Measurements from ENCODE around the gene ZNF264.
"Not testable (repeated sequence)": the region's sequence is repeated elsewhere in the genome, so short reads cannot be mapped to it uniquely, and the experiment has no call there.

The ZNF264 gene

DNA sequence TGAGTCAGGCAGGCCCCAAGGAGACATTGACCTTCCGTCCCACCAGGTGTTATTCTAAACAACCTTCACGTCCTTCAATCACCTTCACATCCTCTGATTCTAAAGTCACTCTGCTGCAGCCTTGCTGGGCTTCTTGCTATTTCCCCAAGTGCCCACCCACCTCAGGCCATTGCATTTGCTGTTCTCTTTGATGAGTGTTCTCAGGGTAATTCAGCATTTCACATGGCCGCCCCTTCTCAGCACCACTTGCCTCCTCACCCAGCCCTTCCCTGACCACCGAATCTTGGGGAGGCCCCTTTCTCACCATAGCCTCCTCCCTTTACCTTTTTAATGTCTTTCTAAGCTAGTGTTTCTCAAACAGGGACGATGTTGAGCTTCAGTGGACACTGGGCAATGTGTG lies 53.8 kb downstream of the ZNF264 start:
- no peak for DNase-seq (ENCODE audit: low read depth)
- TF ChIP-seq, protein P1, sequence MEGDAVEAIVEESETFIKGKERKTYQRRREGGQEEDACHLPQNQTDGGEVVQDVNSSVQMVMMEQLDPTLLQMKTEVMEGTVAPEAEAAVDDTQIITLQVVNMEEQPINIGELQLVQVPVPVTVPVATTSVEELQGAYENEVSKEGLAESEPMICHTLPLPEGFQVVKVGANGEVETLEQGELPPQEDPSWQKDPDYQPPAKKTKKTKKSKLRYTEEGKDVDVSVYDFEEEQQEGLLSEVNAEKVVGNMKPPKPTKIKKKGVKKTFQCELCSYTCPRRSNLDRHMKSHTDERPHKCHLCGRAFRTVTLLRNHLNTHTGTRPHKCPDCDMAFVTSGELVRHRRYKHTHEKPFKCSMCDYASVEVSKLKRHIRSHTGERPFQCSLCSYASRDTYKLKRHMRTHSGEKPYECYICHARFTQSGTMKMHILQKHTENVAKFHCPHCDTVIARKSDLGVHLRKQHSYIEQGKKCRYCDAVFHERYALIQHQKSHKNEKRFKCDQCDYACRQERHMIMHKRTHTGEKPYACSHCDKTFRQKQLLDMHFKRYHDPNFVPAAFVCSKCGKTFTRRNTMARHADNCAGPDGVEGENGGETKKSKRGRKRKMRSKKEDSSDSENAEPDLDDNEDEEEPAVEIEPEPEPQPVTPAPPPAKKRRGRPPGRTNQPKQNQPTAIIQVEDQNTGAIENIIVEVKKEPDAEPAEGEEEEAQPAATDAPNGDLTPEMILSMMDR (IDR thresholded peaks at IDR 0.05; ENCODE audit: low read depth, low read length): no peak
- TF ChIP-seq POLR2A (IDR thresholded peaks at IDR 0.05; ENCODE audit: extremely low read depth, insufficient read length) (no peak), MAX (IDR thresholded peaks at IDR 0.05; ENCODE audit: low read depth, low read length) (no peak), MYC (IDR thresholded peaks at IDR 0.05; ENCODE audit: low read depth, low read length) (no peak)
- H3K4me3 ChIP-seq (ENCODE audit: low read depth, low read length): no peak overlapping the region

DNA sequence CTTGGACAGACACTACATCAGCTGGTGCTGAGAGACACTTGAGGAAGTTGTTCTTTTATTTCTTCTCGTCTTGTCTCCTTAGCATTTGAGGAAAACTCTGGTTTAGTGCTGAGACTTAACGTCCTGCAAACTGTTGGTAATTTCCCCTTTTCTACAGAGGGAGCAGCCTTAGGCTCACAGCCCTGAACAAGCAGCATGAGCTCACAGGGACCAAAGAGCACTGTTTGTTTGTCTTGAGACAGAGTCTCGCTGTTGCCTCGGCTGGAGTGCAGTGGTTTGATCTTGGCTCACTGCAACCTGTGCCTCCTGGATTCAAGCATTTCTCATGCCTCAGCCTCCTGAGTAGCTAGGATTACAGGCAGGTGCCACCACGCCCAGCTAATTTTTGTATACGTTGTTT lies 54.7 kb downstream of the ZNF264 start:
- TF ChIP-seq MAX (IDR thresholded peaks at IDR 0.05; ENCODE audit: low read depth, low read length): no peak
- TF ChIP-seq, protein P1 (IDR thresholded peaks at IDR 0.05; ENCODE audit: low read depth, low read length): no peak
- no peak for TF ChIP-seq MYC (IDR thresholded peaks at IDR 0.05; ENCODE audit: low read depth, low read length)
- no peak for TF ChIP-seq POLR2A (IDR thresholded peaks at IDR 0.05; ENCODE audit: extremely low read depth, insufficient read length)
- DNase-seq (ENCODE audit: low read depth): no peak
- no peak overlapping the region for H3K4me3 ChIP-seq (ENCODE audit: low read depth, low read length)

- no peak for TF ChIP-seq POLR2A (IDR thresholded peaks at IDR 0.05; ENCODE audit: extremely low read depth, insufficient read length)
- TF ChIP-seq MAX (IDR thresholded peaks at IDR 0.05; ENCODE audit: low read depth, low read length): no peak
- TF ChIP-seq MYC (IDR thresholded peaks at IDR 0.05; ENCODE audit: low read depth, low read length): no peak
- TF ChIP-seq, protein P1 (IDR thresholded peaks at IDR 0.05; ENCODE audit: low read depth, low read length): no peak
- H3K4me3 ChIP-seq (ENCODE audit: low read depth, low read length): no peak overlapping the region
- no peak for DNase-seq (ENCODE audit: low read depth)
Measured at GRCh38 chr19:57248646-57249045, 57.3 kb downstream of the ZNF264 start.

DNA sequence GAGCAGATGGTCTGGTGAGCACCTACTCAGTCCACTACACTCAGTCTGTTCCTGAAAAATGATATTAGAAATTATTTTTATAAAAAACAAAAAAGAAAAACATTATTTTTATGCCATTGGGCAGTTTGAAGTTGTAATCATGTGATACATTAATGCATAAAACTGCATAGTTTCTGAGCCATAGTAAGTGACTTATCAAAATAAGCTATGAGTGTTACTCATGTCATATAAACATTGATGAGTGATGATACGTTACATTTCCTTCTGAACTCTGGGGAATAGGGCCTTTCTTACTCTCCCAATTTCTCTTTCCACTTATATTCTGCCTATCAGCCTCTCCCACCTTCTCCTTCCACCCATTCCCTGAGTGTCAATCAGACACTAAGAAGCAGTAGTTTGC lies 58.0 kb downstream of the ZNF264 start:
- no peak for DNase-seq (ENCODE audit: low read depth)
- TF ChIP-seq POLR2A (IDR thresholded peaks at IDR 0.05; ENCODE audit: extremely low read depth, insufficient read length) (no peak), MAX (IDR thresholded peaks at IDR 0.05; ENCODE audit: low read depth, low read length) (no peak), MYC (IDR thresholded peaks at IDR 0.05; ENCODE audit: low read depth, low read length) (no peak)
- TF ChIP-seq, protein P1 (IDR thresholded peaks at IDR 0.05; ENCODE audit: low read depth, low read length): no peak

GRCh38 chr19:57253767-57254166 lies 62.5 kb downstream of the ZNF264 start:
- DNase-seq (ENCODE audit: low read depth); H3K4me3 ChIP-seq (ENCODE audit: low read depth, low read length): not testable (repeated sequence)

More for the DNA sequence above, 58.0 kb downstream of the ZNF264 start:
- H3K4me3 ChIP-seq (ENCODE audit: low read depth, low read length): no peak overlapping the region

DNA sequence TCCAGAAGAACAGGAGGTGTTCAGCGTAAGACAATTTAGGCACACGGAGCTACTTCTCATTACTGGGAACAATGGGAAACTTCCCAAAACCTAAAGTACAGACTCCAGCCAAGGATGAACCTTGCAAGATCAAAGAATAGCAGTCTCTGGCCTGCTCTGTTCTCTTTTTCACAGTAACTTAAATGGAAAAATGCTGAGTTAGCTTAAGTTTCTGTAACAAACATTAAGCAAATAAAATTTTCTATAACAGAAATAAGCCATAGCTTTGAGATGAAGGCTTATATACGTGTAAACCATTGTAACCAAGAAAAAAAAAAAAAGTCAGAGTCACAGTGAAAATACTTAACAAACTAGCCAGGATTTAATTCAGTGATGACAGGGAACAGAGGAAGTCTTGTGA lies 70.7 kb downstream of the ZNF264 start:
- no peak for DNase-seq (ENCODE audit: low read depth)
- no peak for TF ChIP-seq MYC (IDR thresholded peaks at IDR 0.05; ENCODE audit: low read depth, low read length)
- TF ChIP-seq, protein P1 (IDR thresholded peaks at IDR 0.05; ENCODE audit: low read depth, low read length): no peak
- TF ChIP-seq MAX (IDR thresholded peaks at IDR 0.05; ENCODE audit: low read depth, low read length): no peak
- TF ChIP-seq POLR2A (IDR thresholded peaks at IDR 0.05; ENCODE audit: extremely low read depth, insufficient read length): no peak
- no peak overlapping the region for H3K4me3 ChIP-seq (ENCODE audit: low read depth, low read length)

Measured in NB4 (cell line).